Measurements from ENCODE around the gene TBCK. TPM values are rescaled to one million over a fixed set of nuclear protein-coding genes. Genes with fewer than 3 reads are reported as not detected.
"Not testable (repeated sequence)": the region's sequence is repeated elsewhere in the genome, so short reads cannot be mapped to it uniquely, and the experiment has no call there.

The TBCK gene
- total RNA-seq, 1 experiment from 2014 or later: 7.6 TPM

DNA sequence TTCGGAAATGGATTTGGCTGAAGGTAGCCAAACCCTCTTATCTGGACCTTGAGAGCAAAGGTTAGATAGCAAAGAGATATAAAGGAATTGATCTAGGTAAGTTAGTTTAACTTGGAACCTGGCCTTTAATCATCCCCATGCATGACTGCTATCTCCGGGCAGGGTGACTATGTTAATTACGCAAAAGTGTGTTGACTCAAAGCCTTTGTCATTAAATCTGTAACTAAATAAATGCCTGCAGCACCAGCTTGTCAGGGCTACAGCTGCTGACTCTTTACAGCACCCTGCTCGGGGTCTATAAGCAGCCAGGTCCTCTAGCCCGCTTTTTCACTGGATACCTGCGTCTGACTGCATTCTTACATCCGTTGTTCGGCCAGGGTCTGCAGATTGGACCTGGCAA, 201.7 kb downstream of the TBCK start:
- DNase-seq (peak; percentile 9), ATAC-seq (no peak)
- H4K20me1 ChIP-seq (ENCODE audit: low read length): no peaks in the 10 kb centered on the region
- no peaks in the 10 kb centered on the region for H3K79me2 ChIP-seq (ENCODE audit: low read length)
- H3K9me3 ChIP-seq (ENCODE audit: low read length): no peaks in the 10 kb centered on the region
- H2AFZ ChIP-seq (ENCODE audit: low read length): no peak overlapping the region
- no peak overlapping the region for H3K27ac ChIP-seq (ENCODE audit: low read length)
- no peak overlapping the region for H3K9ac ChIP-seq (ENCODE audit: low read length)
- ChIA-PET POLR2A (ENCODE audit: unreplicated experiment) (no interaction called here), CTCF (no interaction called here)
- no peak for TF ChIP-seq CTCF (conservative IDR thresholded peaks at IDR 0.05; ENCODE audit: low read depth, low read length)
- TF ChIP-seq EZH2 (IDR thresholded peaks at IDR 0.05; ENCODE audit: low read length, unreplicated experiment): no peak
- no peak for TF ChIP-seq EZH2phosphoT487 (IDR thresholded peaks at IDR 0.05; ENCODE audit: borderline replicate concordance, low read length)
- H3K27me3 ChIP-seq (ENCODE audit: low read length): no peaks in the 10 kb centered on the region
- H3K4me1 ChIP-seq (ENCODE audit: insufficient read depth, low read length): no peaks in the 10 kb centered on the region
- intact Hi-C loops (cut with micrococcal nuclease): no loop called here
- no peaks in the 10 kb centered on the region for H3F3A ChIP-seq (ENCODE audit: low read length, unreplicated experiment)
- no peaks in the 10 kb centered on the region for H3K9me2 ChIP-seq (replicated peaks; ENCODE audit: low read length)
- H3K36me3 ChIP-seq (ENCODE audit: low read depth, low read length): no peaks in the 10 kb centered on the region; the same call in 1 of the 2 replicates
- no TSS peak for BruUV-seq (replicated peaks)
- H3K4me3 ChIP-seq (ENCODE audit: low read length): no peak overlapping the region
- no peak overlapping the region for H3K4me2 ChIP-seq (ENCODE audit: low read length)

DNA sequence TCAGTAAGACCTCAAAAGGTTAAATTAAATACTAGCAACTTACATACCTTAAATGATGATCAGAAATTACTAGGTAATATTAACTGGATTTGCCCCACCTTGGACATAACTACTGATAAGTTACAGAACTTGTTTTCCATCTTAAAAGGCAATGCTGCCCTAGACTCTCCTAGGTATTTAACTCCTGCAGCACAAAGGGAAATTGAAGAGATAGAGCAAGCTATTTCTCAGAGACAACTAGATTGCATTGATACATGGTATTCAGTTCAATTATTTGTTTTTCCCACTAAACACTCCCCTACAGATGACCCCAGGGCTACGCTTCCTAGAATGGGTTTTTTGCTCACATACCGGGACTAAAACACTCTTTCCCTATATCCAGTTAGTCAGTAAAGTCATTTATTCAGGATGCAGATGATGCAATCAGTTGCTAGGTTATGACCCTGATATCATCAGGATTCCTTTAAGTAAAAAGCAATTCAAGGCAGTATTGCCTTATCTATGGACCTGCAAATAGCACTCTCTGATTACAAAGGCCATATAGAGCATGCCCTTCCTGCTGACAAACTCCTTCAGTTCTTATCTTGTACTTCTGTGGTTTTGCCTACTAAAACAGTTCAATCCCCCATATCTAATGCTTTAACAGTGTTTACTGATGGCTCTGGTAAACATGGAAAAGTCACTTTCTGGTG, 204.1 kb downstream of the TBCK start:
- CTCF ChIA-PET; H4K20me1 ChIP-seq (ENCODE audit: low read length): not testable (repeated sequence)

DNA sequence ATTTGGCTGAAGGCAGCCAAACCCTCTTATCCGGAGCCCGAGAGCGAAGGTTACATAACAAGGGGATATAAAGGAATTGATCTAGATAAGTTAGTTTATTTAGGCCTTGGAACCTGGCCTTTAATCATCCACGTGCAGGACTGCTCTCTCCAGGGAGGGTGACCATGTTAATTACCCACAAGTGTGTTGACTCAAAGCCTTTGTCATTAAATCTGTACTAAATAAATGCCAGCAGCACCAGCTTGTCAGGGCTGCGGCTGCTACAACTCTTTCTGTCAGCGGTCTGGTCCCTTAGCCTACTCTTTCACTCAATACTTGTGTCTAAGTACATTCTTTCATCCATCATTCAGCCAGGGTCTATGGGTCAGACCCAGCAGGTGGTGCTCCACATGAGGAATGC, 206.1 kb downstream of the TBCK start:
- Histone ChIP-seq H3K27me3 (ENCODE audit: low read length) (no peaks in the 10 kb centered on the region), H2AFZ (ENCODE audit: low read length) (no peak overlapping the region), H3K9me2 (replicated peaks; ENCODE audit: low read length) (no peaks in the 10 kb centered on the region), H3K79me2 (ENCODE audit: low read length) (no peaks in the 10 kb centered on the region), H3K9ac (ENCODE audit: low read length) (no peak overlapping the region), H3K36me3 (ENCODE audit: low read depth, low read length) (no peaks in the 10 kb centered on the region; the same call in 1 of the 2 replicates), H3K9me3 (ENCODE audit: low read length) (no peaks in the 10 kb centered on the region), H3K4me1 (ENCODE audit: insufficient read depth, low read length) (no peaks in the 10 kb centered on the region), H3K4me3 (ENCODE audit: low read length) (no peak overlapping the region), H3F3A (ENCODE audit: low read length, unreplicated experiment) (no peaks in the 10 kb centered on the region), H3K4me2 (ENCODE audit: low read length) (no peak overlapping the region), H4K20me1 (ENCODE audit: low read length) (no peaks in the 10 kb centered on the region), H3K27ac (ENCODE audit: low read length) (no peak overlapping the region)
- no TSS peak for BruUV-seq (replicated peaks)
- intact Hi-C loops (cut with micrococcal nuclease): no loop called here
- ATAC-seq (no peak), DNase-seq (no peak)
- ChIA-PET POLR2A (ENCODE audit: unreplicated experiment) (no interaction called here), CTCF (no interaction called here)
- TF ChIP-seq EZH2phosphoT487 (IDR thresholded peaks at IDR 0.05; ENCODE audit: borderline replicate concordance, low read length) (no peak), CTCF (conservative IDR thresholded peaks at IDR 0.05; ENCODE audit: low read depth, low read length) (no peak), EZH2 (IDR thresholded peaks at IDR 0.05; ENCODE audit: low read length, unreplicated experiment) (no peak)

More for the DNA sequence above, 204.1 kb downstream of the TBCK start:
- H3K27ac ChIP-seq (ENCODE audit: low read length); H3K36me3 ChIP-seq (ENCODE audit: low read depth, low read length); H3K4me2 ChIP-seq (ENCODE audit: low read length); ATAC-seq; H3K9me3 ChIP-seq (ENCODE audit: low read length); H3K4me1 ChIP-seq (ENCODE audit: insufficient read depth, low read length); BruUV-seq (replicated peaks); POLR2A ChIA-PET (ENCODE audit: unreplicated experiment); H3K4me3 ChIP-seq (ENCODE audit: low read length); H3K79me2 ChIP-seq (ENCODE audit: low read length); DNase-seq; H3F3A ChIP-seq (ENCODE audit: low read length, unreplicated experiment); H3K9me2 ChIP-seq (replicated peaks; ENCODE audit: low read length); H3K27me3 ChIP-seq (ENCODE audit: low read length); H3K9ac ChIP-seq (ENCODE audit: low read length); H2AFZ ChIP-seq (ENCODE audit: low read length); intact Hi-C loops (cut with micrococcal nuclease): not testable (repeated sequence)

All from PC-3 (cell line).